ENCODE results near the gene RAB36. TPM values are rescaled to one million over a fixed set of nuclear protein-coding genes. Genes with fewer than 3 reads are reported as not detected.
A peak's percentile ranks its signal among the peaks of the same experiment; 100 is the strongest.

RAB36 gene
- polyA plus RNA-seq, 1 of the 3 experiments (the other 2 are of a cell fraction) = 6.6 TPM

DNA sequence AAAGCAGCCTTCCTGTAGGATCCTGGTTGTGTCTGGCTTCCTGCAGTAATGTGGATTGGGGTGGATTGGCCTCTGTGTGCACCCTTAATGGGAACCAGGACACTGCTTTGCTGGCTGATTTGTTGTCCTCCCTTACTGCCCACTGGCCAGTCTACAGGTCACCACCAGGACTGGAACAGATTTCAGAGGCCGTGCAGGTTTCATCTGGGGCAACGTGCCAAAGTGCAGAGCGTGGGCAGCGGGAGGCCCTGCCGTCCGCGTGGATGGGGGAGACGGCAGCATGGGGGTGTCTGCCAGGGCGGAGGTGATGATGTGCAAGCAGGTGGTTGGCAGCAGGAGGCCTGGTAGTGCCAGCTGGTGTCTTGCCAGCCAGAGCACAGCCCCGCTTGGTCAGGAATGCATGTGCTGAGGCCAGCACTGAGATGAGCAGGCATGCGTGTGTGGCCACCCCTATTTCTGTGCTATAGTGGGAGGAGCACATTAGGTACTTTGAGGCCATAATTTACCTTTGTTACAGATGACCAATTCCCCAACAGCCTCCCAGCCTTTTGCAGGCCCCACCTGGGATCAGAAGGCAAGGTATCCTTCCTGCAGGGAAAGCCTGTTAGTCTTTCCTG lies 59.4 kb downstream of the RAB36 start (continued):
- TF ChIP-seq ELF1 (IDR thresholded peaks at IDR 0.05) (no peak), TCF12 (IDR thresholded peaks at IDR 0.05) (peak; percentile 52; the same call in 1 of the 2 replicates), RFX5 (IDR thresholded peaks at IDR 0.05; ENCODE audit: low read length) (no peak), MAX (IDR thresholded peaks at IDR 0.05; ENCODE audit: low read depth) (peak; percentile 32; the same call in 1 of the 2 replicates), RCOR1 (IDR thresholded peaks at IDR 0.05; ENCODE audit: low read length) (peak; percentile 75; the same call in 1 of the 2 replicates), MXI1 (IDR thresholded peaks at IDR 0.05; ENCODE audit: low read depth, low read length) (peak; percentile 86), PBX3 (IDR thresholded peaks at IDR 0.05) (no peak)
- TF ChIP-seq, protein P1, sequence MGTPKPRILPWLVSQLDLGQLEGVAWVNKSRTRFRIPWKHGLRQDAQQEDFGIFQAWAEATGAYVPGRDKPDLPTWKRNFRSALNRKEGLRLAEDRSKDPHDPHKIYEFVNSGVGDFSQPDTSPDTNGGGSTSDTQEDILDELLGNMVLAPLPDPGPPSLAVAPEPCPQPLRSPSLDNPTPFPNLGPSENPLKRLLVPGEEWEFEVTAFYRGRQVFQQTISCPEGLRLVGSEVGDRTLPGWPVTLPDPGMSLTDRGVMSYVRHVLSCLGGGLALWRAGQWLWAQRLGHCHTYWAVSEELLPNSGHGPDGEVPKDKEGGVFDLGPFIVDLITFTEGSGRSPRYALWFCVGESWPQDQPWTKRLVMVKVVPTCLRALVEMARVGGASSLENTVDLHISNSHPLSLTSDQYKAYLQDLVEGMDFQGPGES (IDR thresholded peaks at IDR 0.05; ENCODE audit: low read depth, low read length) = no peak

DNA sequence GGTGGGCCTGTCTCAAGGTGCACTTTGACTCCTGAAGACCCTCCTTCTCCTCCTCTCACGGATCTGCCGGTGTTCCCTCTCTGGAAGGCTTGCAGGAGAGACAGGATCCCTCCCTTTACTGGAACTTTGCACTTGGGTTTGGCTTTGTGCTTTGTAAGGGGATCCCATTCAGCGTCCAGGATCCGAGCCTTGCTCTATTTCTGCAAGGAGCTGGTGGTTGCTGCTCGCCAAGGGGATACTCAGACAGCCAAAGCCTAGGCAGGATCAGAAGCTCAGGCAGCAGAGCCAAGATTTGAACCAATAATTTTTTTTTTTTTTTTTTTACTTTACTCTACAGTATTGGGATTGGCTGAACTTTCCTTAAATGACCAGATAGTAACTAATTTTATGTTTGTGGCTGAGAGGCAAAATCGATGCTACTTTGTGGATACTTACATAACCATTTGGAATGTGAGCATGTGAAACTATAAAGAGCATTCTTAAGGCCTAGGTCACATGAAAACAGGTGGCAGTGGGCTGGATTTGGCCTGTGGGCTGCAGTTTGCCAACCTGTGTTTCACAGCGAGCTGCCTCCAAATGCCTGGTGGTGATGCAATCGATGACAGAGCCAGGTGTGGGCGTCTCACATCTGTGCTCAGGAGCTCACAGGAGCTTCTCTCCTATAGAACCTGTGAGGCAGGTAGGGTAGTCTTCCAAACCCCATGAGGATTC lies 60.2 kb downstream of the RAB36 start:
- Histone ChIP-seq H4K20me1 (ENCODE audit: insufficient read depth) (peaks cover 44% of the 10 kb centered on the region), H3K4me2 (no peak overlapping the region), H3K9me3 (no peaks in the 10 kb centered on the region), H3K4me1 (ENCODE audit: control insufficient read depth in 1 of 2, insufficient read depth in 2 of 2, low read depth in 1 of 2, low read length in 1 of 2) (peaks cover 0 to 34% of the 10 kb centered on the region in 2 experiments; a peak in 1 of 4 replicates), H2AFZ (ENCODE audit: low read depth) (no peak overlapping the region), H3K79me2 (ENCODE audit: insufficient read depth) (peaks cover 52% of the 10 kb centered on the region), H3K9me2 (no peaks in the 10 kb centered on the region), H3K27me3 (ENCODE audit: insufficient read depth) (no peaks in the 10 kb centered on the region), H3F3A (replicated peaks; ENCODE audit: insufficient read depth) (no peaks in the 10 kb centered on the region), H3K36me3 (replicated peaks in 1 of 2; ENCODE audit: control insufficient read depth in 1 of 2, insufficient read depth in 2 of 2, low read length in 1 of 2) (no peaks in the 10 kb centered on the region), H3K27ac (ENCODE audit: low read depth in 2 of 2, low read length in 1 of 2) (peak overlapping the region in 1 of 2 experiments; percentile 90; a peak in 2 of 4 replicates), H3K4me3 (ENCODE audit: low read depth in 2 of 2, low read length in 1 of 2) (no peak overlapping the region), H3K9ac (no peak overlapping the region)
- ChIA-PET CTCF (interaction anchor here (0.8 to 1.2 kb wide), 4 partner anchors 13 to 76 kb away, joined by 3 to 5 read pairs (median 4); no protein-coding TSS in a partner anchor), POLR2A (no interaction called here)
- DNase-seq = no peak
- 94% methylated on average over 9 of the region's 9 CpGs for WGBS (ENCODE audit: low lambda C conversion rate)
- TF ChIP-seq SMC3 (IDR thresholded peaks at IDR 0.05; ENCODE audit: low read depth, low read length) (no peak), NFIC (IDR thresholded peaks at IDR 0.05; ENCODE audit: borderline replicate concordance) (no peak), RFX5 (IDR thresholded peaks at IDR 0.05; ENCODE audit: low read length) (no peak), RAD21 (IDR thresholded peaks at IDR 0.05; ENCODE audit: low read length) (no peak), CHD2 (IDR thresholded peaks at IDR 0.05; ENCODE audit: low read length, partially characterized antibody) (no peak), JUND (IDR thresholded peaks at IDR 0.05) (no peak), PBX3 (IDR thresholded peaks at IDR 0.05) (no peak), YY1 (IDR thresholded peaks at IDR 0.05; ENCODE audit: low read depth) (no peak), EP300 (IDR thresholded peaks at IDR 0.05; ENCODE audit: borderline replicate concordance in 1 of 2, low read depth in 1 of 2, low read length in 1 of 2) (no peak)
- TF ChIP-seq, protein P2, sequence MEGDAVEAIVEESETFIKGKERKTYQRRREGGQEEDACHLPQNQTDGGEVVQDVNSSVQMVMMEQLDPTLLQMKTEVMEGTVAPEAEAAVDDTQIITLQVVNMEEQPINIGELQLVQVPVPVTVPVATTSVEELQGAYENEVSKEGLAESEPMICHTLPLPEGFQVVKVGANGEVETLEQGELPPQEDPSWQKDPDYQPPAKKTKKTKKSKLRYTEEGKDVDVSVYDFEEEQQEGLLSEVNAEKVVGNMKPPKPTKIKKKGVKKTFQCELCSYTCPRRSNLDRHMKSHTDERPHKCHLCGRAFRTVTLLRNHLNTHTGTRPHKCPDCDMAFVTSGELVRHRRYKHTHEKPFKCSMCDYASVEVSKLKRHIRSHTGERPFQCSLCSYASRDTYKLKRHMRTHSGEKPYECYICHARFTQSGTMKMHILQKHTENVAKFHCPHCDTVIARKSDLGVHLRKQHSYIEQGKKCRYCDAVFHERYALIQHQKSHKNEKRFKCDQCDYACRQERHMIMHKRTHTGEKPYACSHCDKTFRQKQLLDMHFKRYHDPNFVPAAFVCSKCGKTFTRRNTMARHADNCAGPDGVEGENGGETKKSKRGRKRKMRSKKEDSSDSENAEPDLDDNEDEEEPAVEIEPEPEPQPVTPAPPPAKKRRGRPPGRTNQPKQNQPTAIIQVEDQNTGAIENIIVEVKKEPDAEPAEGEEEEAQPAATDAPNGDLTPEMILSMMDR (IDR thresholded peaks at IDR 0.05) = no peak

All from SK-N-SH (cell line).